ENCODE results near the gene ADSS1.

ADSS1 gene

DNA sequence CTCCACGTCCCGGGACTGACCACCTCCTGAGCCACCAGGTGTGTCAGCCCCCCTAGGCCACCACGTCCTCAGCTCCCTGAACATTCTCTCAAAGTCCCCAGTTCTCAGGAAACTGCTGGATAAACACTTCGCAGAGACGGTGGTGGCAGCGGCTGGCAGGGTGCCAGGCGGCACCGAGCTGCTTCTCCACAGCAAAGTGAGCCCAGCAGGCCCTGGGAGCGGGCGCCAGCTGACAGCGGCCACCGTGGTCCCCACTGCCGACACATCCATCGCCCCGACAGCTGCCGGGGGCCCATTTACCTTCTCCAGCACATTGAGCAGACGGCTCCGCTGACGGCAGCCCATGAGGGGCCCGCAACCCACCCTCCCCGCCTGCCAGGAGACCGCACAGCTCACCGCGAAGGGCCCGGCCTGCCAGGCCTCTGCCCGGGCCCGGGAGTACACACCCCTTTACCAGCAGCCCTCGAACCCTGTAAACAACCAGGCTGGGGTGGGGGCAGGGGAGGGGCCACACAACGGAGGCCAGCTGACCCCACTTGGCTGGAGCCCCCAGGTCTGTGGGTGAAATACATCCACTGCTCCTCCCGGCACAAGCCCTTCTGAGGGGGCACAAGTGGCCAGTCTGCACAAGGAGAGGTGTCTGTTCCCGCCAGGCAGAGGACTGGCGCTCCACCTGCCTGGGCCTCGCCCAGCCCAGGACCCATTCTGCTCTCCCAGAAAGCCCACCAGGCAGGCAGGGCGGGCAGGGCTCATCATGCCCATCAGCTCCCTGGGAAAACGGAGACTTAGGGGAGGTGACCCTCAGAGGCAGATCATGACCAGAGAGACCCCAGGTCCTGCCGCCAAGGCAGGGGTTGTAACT, 61.0 kb downstream of the ADSS1 start:
- no peak for DNase-seq

DNA sequence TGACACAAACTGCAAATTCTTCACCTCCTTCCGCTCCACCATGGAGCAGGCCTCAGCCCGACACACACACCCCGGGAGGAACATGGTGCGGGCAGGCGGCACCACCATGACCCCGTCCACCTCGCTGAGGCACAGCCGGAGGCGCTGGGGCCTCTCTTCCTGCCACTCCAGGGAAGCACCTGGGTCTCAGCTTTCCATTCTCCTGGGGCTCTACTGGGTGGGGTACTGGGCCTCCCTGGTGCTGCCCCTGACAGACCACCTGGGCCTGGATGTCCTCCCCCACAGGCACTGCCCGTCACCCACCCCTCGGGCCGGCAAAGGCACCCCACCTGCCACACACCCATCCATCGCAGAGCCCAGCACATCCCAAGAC, 61.7 kb downstream of the ADSS1 start:
- no peak for DNase-seq

DNA sequence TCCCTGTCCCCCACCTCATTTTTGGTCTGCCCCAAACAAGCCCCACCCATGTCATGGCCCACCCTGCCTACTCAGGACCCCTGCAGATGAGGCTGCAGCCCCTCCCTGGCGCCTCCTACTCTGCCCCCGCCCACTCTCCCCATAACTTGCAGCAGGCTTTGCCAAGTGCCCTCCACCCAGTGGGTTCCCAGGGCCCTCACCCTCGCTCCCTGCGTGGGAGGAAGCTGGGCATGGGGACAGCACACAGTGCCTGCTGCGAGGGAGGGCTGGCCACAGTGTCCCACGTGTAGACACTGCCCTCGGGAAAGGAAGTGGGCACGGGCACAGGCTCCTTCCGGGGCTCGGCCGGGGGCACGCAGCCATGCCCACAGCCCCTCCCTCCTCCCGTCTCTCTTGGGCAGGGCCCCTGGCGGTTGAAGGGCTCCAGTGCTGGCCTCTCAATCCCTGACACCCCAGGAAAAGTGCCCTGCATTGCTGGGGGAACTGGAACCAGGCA, 62.1 kb downstream of the ADSS1 start:
- DNase-seq: no peak

DNA sequence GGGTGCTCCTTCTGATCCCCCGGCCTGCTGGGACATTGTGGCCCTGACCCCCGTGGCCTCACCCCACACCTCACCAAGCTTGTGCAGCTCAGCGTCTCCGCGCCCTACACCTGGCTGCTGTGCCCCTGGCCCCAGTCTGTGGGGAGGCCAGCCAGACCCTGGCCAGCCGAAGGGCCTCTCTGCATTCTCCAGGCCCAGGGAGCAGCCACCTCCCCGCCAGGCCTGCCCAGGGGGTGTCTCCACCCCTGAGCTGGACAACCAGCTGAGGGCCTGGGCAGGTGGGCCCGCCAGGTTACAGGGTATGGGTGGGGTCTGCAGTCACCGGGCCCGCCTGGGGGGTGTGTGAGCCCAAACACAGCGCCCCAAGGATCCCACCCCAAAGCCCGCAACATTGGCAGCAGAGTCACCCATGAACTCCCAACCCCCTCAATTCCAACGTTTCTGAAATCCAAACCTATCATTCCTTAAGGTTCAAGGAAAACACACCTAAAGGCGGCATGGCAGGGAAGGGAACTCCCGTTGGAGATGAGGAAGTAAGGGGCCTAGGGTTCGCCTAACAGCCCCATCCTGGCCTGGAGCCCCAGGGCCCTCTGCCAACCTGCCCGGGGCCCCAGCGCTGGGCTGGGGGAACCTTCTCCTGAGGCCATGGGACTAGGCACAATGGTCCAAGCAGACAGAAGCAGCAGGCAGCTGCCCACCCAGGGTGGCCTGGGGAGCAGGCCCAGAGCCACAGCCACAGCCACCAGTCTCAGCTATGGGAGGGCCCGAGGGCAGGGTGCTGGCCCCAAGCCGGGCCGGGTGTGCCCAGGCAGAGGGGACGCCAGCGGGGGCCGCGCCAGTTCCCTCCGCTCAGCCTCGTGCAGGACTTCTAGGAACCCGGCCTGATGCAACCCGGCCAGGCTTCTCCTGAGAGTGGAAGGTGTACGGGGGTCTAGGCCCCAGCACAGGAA, 63.0 kb downstream of the ADSS1 start:
- DNase-seq: no peak

DNA sequence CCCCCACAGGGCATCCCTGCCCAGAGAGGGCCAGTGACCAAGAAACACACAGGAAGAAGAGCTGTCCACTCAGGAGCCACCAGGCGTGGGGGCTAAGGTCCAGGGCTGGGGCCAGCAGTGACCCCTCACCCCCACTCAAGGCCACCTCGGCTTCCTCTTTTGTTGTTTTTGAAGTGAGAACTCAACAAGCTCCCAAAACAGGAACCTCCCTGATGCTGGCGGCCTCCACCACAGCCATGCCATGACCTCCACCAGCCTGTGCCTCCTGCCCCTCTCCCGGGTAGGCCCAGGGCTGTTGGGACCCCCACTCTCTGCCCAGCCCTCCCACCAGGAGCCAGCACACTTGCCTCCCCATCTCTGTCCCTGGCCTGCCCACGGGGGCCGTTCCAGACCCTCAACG, 63.7 kb downstream of the ADSS1 start:
- DNase-seq: no peak

DNA sequence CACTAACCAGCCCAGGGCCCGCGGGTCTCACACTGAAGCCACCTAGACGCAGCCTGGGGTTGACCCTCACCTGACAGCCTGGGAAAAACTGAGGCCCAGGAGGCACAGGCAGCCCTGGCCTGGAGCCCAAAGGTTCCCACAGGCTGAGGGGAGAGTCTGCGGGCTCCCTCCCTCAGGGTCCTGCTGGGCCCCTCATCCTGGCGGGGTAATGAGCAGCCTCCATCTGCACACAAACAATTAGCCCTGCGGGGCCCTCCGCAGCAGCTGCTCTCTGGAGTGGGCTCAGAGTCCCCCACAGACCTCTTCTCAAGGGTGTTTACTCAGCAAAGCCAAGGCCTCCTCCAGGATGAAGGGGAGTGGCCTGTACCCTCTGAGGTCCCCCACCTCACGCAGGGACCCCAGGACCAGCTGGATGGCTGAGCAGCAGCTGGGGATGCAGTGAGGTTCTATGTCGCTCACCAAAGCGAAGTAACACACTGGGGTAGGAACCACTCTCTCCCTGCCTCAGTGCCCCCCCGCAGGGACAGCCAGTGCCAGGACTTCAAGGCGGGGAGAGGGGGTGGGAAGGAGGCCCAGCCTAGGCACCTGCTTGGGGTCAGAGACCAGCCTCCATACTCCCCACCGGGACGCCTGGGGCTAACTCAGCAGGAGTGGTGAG, 64.3 kb downstream of the ADSS1 start:
- DNase-seq: no peak

DNA sequence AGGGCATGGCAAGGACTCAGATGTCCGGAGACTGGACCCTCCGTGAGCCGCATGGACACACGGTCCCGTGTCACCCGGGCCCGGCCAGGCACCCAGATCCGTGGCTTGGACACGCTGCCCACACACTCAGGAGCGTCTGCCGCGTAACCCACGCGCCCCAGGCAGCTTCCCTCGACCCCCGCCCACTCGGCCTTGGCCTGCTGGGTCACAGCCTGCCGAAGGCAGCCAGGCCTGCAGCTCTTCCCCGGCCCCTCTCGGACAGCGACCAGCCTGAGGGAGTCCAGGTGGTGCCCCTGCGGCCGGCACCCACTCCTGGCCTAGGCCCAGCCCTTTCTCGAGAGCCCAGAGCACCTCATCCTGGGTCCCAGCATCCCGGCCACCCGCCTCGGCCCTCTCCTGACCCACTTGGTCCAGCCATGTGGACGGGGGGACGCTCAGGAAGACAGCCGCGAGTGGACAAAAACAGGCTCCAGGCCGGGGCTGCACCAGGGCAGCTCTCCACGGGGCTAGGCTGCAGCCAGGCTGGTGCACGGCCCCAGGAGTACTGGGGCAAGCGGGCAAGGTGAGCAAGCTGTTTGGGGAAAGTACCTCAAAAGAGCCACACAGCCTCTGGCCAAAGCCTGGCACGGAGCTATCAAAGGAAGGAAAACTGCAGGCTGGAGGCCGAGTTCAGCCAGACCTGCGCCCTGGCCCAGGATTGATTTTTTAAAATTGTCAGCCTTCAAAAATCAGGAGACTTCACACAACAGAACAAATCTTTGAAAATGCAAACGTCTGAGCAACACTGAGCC, 65.0 kb downstream of the ADSS1 start:
- no peak for DNase-seq

DNA sequence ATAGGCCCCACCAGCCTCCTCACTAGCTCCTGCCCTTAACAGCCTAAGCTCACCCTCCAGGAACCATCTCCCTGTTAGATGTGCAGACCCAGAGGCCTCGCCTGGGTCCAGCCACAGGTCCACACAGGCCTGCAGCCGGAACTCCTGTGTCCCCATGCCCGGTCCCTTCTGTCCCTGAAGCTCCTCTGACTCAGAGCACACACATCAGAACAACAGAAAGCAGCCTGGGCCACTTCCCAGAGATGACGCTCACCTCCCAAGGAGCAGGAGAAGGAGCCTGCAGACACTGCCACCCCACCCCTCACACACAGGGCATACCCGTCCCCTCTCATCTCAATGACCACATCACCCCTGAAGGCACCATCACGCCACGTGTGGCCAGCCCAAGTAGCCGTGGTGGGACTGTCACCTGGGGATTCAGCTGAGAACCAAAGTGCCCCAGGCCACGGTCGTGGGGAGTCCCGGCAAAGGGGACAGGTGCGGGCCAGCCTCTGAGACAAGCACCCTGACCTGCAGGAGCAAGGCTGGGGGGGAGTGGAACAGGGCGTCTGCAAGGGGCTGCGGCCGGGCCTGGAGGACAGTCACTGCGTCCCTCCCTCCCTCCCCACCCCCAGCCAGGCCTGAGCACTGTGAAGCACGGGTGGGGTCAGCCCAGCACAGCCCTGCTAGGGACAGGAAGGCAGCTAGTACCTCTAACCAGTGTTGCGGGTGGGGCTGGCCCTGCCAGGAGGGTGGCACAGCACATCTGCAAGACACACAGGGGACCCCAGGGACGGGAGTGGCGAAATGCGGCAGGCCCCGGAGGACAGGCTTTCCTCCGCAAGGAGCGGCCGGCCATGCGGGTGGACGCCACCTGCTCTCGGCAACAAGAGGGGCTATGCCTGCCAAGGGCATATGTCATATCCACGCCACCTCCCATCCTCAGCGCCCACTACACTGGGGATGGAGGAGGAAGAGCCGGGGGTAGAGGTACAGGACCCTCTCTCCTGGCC, 66.0 kb downstream of the ADSS1 start:
- DNase-seq: no peak

DNA sequence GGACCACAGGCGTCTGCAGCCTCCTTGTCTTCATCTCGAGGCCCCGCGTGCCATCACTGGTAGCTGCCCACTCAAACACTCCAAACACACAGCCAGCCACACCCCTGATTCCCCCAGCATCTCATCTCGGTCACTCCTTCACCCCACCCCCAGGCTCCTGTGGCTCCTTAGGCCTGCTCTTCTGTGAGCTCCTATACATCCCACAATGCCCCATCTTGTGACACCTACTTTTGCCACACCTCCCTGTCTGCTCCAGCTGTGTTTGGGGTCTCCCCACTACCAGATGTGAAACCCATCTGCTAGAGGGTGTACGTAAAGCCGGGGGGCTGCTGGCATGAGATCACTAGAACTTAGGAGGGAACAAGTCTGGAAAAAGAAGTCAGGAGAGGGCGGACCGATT, 67.4 kb downstream of the ADSS1 start:
- no peak for DNase-seq

DNA sequence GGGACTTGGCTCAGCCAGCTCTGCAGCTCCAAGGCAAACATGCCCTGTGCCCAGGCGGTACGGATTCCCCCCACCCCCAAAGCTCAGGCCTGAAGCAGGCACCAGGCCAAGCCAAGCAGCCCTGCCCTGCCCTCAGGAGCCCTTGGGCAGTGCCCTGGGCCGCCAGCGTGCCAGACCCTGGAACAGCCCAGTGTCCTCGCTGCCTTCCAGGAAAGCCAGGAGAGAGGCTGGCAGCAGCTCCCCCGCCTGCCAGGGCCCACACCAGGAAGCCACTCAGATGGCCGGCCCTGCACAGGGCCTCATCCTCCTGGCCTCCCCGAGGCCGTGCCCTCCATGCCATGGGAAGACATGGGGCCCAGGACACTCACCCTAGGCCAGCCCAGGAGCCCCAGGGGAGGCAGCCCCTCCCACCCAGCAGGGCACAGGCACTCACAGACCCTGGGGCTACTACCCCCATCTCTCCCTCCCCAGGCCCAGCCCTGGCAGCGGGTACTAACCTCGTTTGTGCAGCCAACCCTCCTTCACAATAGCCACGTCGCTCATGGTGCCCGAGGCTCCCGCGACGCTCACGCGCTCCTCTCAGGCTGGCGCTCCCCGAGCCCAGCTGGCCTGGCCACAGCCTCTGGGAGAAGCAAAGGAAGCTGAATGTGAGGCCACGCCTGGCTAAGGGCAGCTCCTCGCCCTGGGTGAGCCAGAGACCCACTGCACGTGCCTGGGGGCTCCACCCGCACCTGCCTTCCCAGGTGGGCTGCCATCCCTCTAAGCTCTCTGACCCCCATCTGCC, 68.3 kb downstream of the ADSS1 start:
- DNase-seq: no peak

DNA sequence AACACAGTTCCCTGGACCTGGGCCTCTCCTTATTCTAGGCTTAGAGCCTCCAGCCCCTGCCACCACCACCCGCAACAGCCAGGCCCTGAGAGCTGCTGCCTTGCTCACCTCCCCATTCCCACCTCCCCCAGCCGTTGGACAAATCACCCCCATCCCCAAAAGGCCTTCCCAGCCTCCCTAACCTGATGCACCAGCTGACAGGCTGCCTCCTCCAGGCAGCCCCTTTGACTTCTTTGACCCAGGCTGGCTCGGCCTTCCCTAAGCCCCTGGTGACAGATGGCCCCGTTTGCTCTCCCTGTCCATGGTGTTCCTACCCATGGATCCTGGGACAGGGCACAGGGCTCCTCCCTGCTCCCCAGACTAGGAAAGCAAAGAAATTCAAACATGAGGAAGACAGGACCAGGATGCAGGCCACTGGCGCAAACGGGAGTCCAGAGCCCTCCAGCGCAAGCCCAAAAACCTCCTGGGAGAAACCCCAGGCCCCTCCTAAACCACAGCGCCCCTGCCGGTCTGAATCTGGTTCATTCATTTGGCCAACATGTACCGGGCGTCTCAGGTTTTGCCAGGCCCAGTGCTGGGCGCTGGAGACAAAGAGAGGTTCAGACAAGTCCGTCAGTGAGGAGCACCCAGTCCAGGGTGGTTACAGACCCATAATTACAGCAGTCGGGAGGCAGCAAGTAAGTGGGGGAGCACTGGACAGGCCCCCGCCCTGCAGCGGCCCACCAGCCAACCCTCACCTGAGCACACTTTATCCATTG, 69.1 kb downstream of the ADSS1 start:
- no peak for DNase-seq

DNA sequence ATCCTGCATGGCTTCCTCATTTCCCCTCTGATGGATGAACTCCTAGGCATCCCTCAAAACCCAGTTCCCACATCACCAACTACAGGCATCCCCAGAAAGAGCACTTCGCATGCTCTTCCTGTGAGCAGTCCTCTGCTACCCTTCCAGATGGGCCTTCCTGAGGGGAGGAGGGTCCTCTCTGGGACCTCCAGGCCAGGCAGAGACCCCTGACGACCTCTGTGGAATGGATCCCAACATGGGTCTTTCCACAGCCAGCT, 69.6 kb downstream of the ADSS1 start:
- DNase-seq: no peak

DNA sequence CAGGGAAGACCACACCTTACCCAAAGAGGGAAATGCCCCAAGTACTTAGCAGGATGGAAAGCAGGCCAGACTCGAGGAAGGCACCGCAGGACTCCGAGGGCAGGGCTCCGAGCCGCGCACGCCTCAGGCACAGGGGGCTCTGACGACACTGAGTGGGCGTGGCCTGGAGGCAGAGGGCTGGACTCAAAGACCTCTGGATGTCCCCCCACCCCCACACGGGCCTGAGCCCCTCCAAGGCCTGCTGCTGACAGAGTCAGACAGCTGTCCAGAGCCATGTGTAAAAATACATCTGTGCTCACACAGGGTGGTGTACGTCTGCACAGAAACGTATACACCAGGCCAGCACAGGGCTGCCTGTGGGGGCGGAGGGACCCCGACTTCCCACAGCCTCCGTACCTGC, 70.1 kb downstream of the ADSS1 start:
- no peak for DNase-seq

DNA sequence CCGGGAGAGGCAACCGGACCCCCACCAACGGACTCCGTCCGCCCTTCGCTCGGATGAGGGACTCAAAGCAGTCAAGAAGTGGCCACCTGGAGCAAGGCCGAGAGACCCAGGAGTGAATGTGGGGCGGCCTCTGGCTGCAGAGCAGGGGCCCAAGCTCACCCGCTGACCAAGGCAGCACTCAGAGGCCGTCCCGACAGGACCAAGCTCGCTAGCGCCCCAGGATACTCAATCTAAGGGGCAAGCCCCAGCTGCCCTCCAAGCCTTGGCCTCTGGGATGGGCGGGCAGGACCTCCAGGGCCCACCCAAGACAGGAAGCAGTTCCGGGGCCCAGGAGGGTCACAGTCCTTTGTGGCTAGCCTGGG, 70.6 kb downstream of the ADSS1 start:
- no peak for DNase-seq

DNA sequence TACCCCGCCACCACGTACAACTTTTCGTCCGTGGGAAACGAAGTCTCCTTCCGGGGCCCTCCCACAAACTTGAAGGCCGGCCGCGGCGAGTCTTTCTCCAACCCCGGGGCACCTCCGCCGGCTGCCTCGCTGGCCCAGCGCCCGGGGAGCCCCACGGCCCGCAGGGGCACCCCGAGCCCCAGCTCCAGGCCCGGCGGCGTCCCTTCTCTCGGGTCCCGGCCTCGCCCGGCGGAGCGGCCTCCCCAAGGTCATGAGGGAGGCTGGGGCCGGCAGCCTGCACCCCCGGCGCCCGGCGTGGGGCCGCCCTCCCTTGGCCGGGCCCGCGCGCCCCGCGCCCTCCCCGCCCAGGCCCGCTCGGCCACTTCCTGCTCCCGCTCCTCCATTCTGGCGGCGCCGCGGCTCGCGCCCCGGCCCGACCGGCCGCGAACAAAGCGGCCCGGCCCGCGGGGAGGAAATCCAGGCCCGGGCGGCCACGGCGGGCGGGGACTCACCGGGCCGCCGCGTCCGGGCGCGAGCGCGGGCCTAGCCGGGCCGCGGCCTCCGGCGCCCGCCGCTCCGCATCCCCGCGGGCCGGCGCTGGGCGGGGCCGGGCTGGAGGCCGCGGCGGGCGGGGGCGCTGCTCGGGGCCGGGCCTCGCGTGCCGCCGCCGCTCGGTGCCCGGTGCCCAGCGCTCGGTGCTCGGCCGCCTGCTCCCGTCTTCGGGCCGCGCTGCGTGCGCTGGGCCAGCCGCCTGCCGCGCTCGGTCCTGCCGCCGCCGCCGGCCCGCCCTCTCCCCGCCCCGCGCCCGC, 71.2 kb downstream of the ADSS1 start, which contains the start of gene AKT1:
Gene AKT1 (minus strand): TSS at position 756 of the 788 bp plus-strand sequence. CDS start 3,105 bp downstream, outside the sequence.
- no peak for DNase-seq

DNA sequence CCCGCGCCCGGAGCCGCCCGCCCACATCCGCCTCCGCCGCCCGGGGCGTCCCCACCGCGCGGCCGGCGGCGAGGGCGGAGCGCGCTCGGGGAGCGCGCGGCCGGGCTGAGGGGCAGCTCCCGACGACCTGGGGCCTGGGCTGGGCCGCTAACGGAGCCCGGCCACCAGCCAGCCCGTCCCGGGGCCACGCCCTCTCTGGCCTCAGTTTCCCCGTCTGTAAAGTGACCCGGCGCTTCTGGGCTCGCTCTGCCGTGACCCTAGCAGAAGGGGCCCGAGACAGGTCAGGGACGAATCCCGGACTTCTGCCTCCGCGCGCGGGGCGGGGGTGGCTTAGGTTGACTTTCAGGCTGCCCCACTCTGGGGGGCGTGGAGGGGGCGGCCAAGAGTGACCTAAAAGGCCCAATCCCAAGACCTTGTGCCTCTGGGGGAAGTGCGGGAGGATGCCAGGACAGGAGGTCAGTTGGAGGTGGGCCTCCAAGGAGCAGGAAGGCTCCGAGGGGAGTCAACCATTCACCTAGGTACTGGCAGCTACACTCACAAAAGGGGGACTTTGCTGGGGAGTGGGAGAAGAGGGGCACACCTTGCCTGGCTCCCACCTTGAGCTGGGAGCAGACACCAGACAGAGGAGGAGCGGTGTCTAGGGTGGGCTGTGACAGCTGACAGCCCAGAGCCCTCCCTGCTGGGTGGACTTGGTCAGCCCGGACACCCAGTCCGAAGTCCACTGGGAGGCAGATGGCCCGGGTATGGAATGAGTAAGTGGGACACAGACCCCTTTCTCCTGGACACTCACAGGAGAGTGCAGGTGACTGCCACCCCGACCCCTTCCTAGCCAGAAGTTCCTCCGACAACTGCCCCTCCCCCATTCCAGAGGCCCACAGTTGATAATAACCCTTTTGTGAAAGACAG, 72.0 kb downstream of the ADSS1 start:
- DNase-seq: no peak

DNA sequence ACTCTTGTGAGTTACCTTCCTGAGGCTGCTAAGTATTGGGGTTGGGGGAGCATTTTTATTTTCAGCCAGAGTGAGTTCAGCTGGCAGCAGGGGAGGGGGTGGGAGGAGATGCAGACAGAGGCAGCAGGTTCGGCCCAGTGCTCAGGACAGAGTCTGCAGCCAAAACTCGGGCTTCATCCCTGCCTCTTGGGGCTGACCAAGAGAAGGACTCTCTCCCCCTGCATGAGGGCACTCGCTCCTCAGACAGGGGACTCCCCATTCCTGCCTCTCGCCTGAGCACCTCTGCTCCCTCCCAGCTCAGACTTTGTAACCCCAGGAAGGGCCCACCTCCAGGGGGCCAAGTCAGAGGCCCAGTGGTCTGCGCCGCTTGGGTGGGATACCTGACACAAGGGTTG, 72.7 kb downstream of the ADSS1 start:
- DNase-seq: no peak

Measured in NCI-H226 (cell line).